ENCODE measurements around the gene WDR76.
A peak's percentile ranks its signal among the peaks of the same experiment; 100 is the strongest.

WDR76 gene

GRCh38 chr15:43878446-43878845 is 51.6 kb downstream of the WDR76 start:
- DNase-seq (ENCODE audit: low spot score), result no peak

GRCh38 chr15:43879386-43880355 is 52.9 kb downstream of the WDR76 start:
- DNase-seq (ENCODE audit: low spot score), result no peak

GRCh38 chr15:43880406-43881194 is 53.8 kb downstream of the WDR76 start:
- no peak for DNase-seq (ENCODE audit: low spot score)

GRCh38 chr15:43881245-43881644 is 54.4 kb downstream of the WDR76 start:
- no peak for DNase-seq (ENCODE audit: low spot score)

- DNase-seq (ENCODE audit: low spot score), result no peak
Observed at GRCh38 chr15:43881944-43882343, 55.1 kb downstream of the WDR76 start.

GRCh38 chr15:43883571-43883970 is 56.8 kb downstream of the WDR76 start:
- no peak for DNase-seq (ENCODE audit: low spot score)

GRCh38 chr15:43886558-43886957 is 59.8 kb downstream of the WDR76 start:
- DNase-seq (ENCODE audit: low spot score), result no peak

GRCh38 chr15:43887901-43888300 is 61.1 kb downstream of the WDR76 start:
- no peak for DNase-seq (ENCODE audit: low spot score)

- DNase-seq (ENCODE audit: low spot score), result no peak
Observed at GRCh38 chr15:43889042-43889441, 62.2 kb downstream of the WDR76 start.

- no peak for DNase-seq (ENCODE audit: low spot score)
Observed at GRCh38 chr15:43893956-43894355, 67.2 kb downstream of the WDR76 start.

GRCh38 chr15:43895586-43895985 is 68.8 kb downstream of the WDR76 start:
- DNase-seq (ENCODE audit: low spot score), result no peak

GRCh38 chr15:43896543-43896942 is 69.7 kb downstream of the WDR76 start:
- DNase-seq (ENCODE audit: low spot score), result peak; percentile 19

GRCh38 chr15:43898891-43899290 is 72.1 kb downstream of the WDR76 start:
- DNase-seq (ENCODE audit: low spot score), result no peak

- no peak for DNase-seq (ENCODE audit: low spot score)
Observed at GRCh38 chr15:43899928-43900327, 73.1 kb downstream of the WDR76 start.

- DNase-seq (ENCODE audit: low spot score), result no peak
Observed at GRCh38 chr15:43900996-43901395, 74.2 kb downstream of the WDR76 start.

- no peak for DNase-seq (ENCODE audit: low spot score)
Observed at GRCh38 chr15:43901495-43901894, 74.7 kb downstream of the WDR76 start.

- peak; percentile 35 for DNase-seq (ENCODE audit: low spot score)
Observed at GRCh38 chr15:43903864-43904290, 77.1 kb downstream of the WDR76 start.

GRCh38 chr15:43905755-43906154 is 79.0 kb downstream of the WDR76 start:
- no peak for DNase-seq (ENCODE audit: low spot score)

- no peak for DNase-seq (ENCODE audit: low spot score)
Observed at GRCh38 chr15:43908516-43909050, 81.8 kb downstream of the WDR76 start.

GRCh38 chr15:43911235-43911781 is 84.5 kb downstream of the WDR76 start:
- peak; percentile 79 for DNase-seq (ENCODE audit: low spot score)

- no peak for DNase-seq (ENCODE audit: low spot score)
Observed at GRCh38 chr15:43912208-43912607, 85.4 kb downstream of the WDR76 start.

GRCh38 chr15:43913026-43913780 is 86.4 kb downstream of the WDR76 start:
- DNase-seq (ENCODE audit: low spot score), result peak; percentile 85
